Measurements from ENCODE around the gene VARS2. TPM values are rescaled to one million over a fixed set of nuclear protein-coding genes. Genes with fewer than 3 reads are reported as not detected.
"Not testable (repeated sequence)": the region's sequence is repeated elsewhere in the genome, so short reads cannot be mapped to it uniquely, and the experiment has no call there.

VARS2 gene
- total RNA-seq, 4 donors from 2014 or later, result 13.1 to 64.7 (median 25.8) TPM

GRCh38 chr6:30965140-30965601 is 51.1 kb downstream of the VARS2 start:
- 86% methylated on average over 5 of the region's 5 CpGs; no CpG with 5 or more reads in 1 of the 2 donors for WGBS, 2 donors (ENCODE audit: low coverage in 1 of 2)
- Histone ChIP-seq H3K27ac (no peak overlapping the region), H3K9me3 (no peaks in the 10 kb centered on the region), H3K4me1 (no peaks in the 10 kb centered on the region), H3K4me3 (no peak overlapping the region), H3K27me3 (peaks cover 9% of the 10 kb centered on the region), H3K36me3 (no peaks in the 10 kb centered on the region)
- in situ Hi-C loops (cut with MboI; ENCODE audit: low pct_ligation_motif_present in 1 of 4, low pct_unique_long_range_greater_than_20kb in 1 of 4, low sequenced_read_pairs in 3 of 4) (no loop called here), intact Hi-C loops (cut with DNase I; ENCODE audit: low total_unique reads) (no loop called here)
- TF ChIP-seq CTCF (IDR thresholded peaks at IDR 0.05) (no peak), EP300 (IDR thresholded peaks at IDR 0.05; ENCODE audit: low read depth) (no peak), POLR2AphosphoS5 (IDR thresholded peaks at IDR 0.05) (no peak), POLR2A (IDR thresholded peaks at IDR 0.05) (no peak)
- DNase-seq, result no peak

DNA sequence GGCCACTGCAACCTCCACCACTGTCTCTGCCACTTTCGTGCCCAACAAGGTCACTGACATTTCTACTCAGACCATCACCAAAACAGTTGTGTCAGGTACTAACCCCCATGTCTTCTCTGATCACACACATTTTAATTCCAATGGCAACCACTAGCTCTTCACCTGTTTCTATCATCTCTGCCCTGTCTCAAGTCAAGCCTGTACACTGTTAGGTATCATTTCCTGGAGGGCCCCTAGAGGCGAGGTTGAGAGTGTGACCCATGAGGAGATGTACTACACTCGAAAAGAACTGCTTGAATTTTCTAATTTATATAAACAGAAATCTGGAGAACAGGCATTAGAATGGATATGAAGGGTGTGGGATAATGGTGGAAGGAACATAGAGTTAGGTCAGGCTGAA is 52.1 kb downstream of the VARS2 start:
- no peak overlapping the region for H3K4me3 ChIP-seq
- in situ Hi-C loops (cut with MboI; ENCODE audit: low pct_ligation_motif_present in 1 of 4, low pct_unique_long_range_greater_than_20kb in 1 of 4, low sequenced_read_pairs in 3 of 4), result no loop called here
- WGBS, 2 donors (ENCODE audit: low coverage in 1 of 2), result 59% methylated on average over 3 of the region's 3 CpGs; no CpG with 5 or more reads in 1 of the 2 donors
- no peaks in the 10 kb centered on the region for H3K4me1 ChIP-seq
- H3K36me3 ChIP-seq, result no peaks in the 10 kb centered on the region
- TF ChIP-seq CTCF (IDR thresholded peaks at IDR 0.05) (no peak), POLR2AphosphoS5 (IDR thresholded peaks at IDR 0.05) (no peak), EP300 (IDR thresholded peaks at IDR 0.05; ENCODE audit: low read depth) (no peak), POLR2A (IDR thresholded peaks at IDR 0.05) (no peak)
- no peaks in the 10 kb centered on the region for H3K9me3 ChIP-seq
- H3K27ac ChIP-seq, result no peak overlapping the region
- H3K27me3 ChIP-seq, result peaks cover 9% of the 10 kb centered on the region
- DNase-seq, result no peak
- intact Hi-C loops (cut with DNase I; ENCODE audit: low total_unique reads), result no loop called here

GRCh38 chr6:30969171-30969570 is 55.1 kb downstream of the VARS2 start:
- H3K4me1 ChIP-seq; H3K27me3 ChIP-seq; H3K27ac ChIP-seq; intact Hi-C loops (cut with DNase I; ENCODE audit: low total_unique reads); in situ Hi-C loops (cut with MboI; ENCODE audit: low pct_ligation_motif_present in 1 of 4, low pct_unique_long_range_greater_than_20kb in 1 of 4, low sequenced_read_pairs in 3 of 4); H3K36me3 ChIP-seq; H3K9me3 ChIP-seq; H3K4me3 ChIP-seq; DNase-seq: not testable (repeated sequence)
- WGBS, 2 donors (ENCODE audit: low coverage in 1 of 2), result 90 to 92% methylated on average over 2 to 6 of the region's 6 CpGs

DNA sequence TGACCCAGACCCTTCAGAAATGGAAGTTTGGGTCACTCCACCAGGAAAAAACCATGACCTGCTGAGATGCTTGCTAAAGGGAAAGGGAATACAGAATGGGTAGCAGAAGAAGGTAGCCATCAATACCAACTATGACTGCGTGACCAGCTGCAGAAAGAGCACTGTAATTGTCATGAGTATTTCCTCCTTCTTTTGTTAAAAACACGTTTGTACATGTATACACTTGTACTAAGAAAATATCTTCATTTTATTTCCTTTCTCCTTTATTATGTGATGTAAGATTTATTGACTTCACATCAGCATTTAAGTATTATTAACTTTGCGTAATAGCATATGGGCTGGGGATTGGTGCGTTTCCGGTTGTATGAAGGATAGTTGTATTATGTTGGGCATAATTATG is 56.9 kb downstream of the VARS2 start:
- no peak overlapping the region for H3K4me3 ChIP-seq
- H3K27me3 ChIP-seq, result no peaks in the 10 kb centered on the region
- H3K4me1 ChIP-seq, result no peaks in the 10 kb centered on the region
- no peak overlapping the region for H3K27ac ChIP-seq
- no peaks in the 10 kb centered on the region for H3K9me3 ChIP-seq
- no peak for DNase-seq
- intact Hi-C loops (cut with DNase I; ENCODE audit: low total_unique reads) (no loop called here), in situ Hi-C loops (cut with MboI; ENCODE audit: low pct_ligation_motif_present in 1 of 4, low pct_unique_long_range_greater_than_20kb in 1 of 4, low sequenced_read_pairs in 3 of 4) (no loop called here)
- TF ChIP-seq POLR2A (IDR thresholded peaks at IDR 0.05) (no peak), EP300 (IDR thresholded peaks at IDR 0.05; ENCODE audit: low read depth) (no peak), CTCF (IDR thresholded peaks at IDR 0.05) (no peak), POLR2AphosphoS5 (IDR thresholded peaks at IDR 0.05) (no peak)
- 80 to 82% methylated on average over 5 of the region's 5 CpGs for WGBS, 2 donors (ENCODE audit: low coverage in 1 of 2)
- no peaks in the 10 kb centered on the region for H3K36me3 ChIP-seq

- TF ChIP-seq POLR2AphosphoS5 (IDR thresholded peaks at IDR 0.05) (no peak), EP300 (IDR thresholded peaks at IDR 0.05; ENCODE audit: low read depth) (no peak), CTCF (IDR thresholded peaks at IDR 0.05) (no peak), POLR2A (IDR thresholded peaks at IDR 0.05) (no peak)
- no peak overlapping the region for H3K4me3 ChIP-seq
- H3K9me3 ChIP-seq, result no peaks in the 10 kb centered on the region
- H3K36me3 ChIP-seq, result no peaks in the 10 kb centered on the region
- no peak for DNase-seq
- no peaks in the 10 kb centered on the region for H3K27me3 ChIP-seq
- 89 to 100% methylated on average over 2 to 4 of the region's 4 CpGs for WGBS, 2 donors (ENCODE audit: low coverage in 1 of 2)
- intact Hi-C loops (cut with DNase I; ENCODE audit: low total_unique reads), result no loop called here
- in situ Hi-C loops (cut with MboI; ENCODE audit: low pct_ligation_motif_present in 1 of 4, low pct_unique_long_range_greater_than_20kb in 1 of 4, low sequenced_read_pairs in 3 of 4), result no loop called here
- no peak overlapping the region for H3K27ac ChIP-seq
- no peaks in the 10 kb centered on the region for H3K4me1 ChIP-seq
Observed at GRCh38 chr6:30972816-30973215, 58.8 kb downstream of the VARS2 start.
